Stomach (tissue), 4 donors: Measurements from ENCODE around the gene NEAT1.

ENCODE experiments used
- POLR2A ChIP-seq, 4 donors: fragments of 450-650 bp; IDR thresholded peaks; one replicate each; pipeline ENCODE4 v1.6.1; 2016; ENCODE audit warnings: antibody characterized with exemption in 4 of 4, control low read depth in 2 of 4, mild to moderate bottlenecking in 1 of 4, moderate library complexity in 1 of 4
- TF ChIP-seq, protein P1 (sequence below), 7 experiments: fragments of 450-650 bp in 4 of 7; fragments of 200-600 bp in 3 of 7; sonication (generic) in 3 of 7; IDR thresholded peaks; one replicate each; pipeline ENCODE4 v1.5.1; 2016 to 2019; ENCODE audit warnings: antibody characterized with exemption in 7 of 7, control low read depth in 2 of 7, mild to moderate bottlenecking in 1 of 7

GRCh38 chr11:65492637-65493366 is 70.2 kb downstream of the NEAT1 start:
- no peak for TF ChIP-seq POLR2A (IDR thresholded peaks at IDR 0.05)
- TF ChIP-seq, protein P1, sequence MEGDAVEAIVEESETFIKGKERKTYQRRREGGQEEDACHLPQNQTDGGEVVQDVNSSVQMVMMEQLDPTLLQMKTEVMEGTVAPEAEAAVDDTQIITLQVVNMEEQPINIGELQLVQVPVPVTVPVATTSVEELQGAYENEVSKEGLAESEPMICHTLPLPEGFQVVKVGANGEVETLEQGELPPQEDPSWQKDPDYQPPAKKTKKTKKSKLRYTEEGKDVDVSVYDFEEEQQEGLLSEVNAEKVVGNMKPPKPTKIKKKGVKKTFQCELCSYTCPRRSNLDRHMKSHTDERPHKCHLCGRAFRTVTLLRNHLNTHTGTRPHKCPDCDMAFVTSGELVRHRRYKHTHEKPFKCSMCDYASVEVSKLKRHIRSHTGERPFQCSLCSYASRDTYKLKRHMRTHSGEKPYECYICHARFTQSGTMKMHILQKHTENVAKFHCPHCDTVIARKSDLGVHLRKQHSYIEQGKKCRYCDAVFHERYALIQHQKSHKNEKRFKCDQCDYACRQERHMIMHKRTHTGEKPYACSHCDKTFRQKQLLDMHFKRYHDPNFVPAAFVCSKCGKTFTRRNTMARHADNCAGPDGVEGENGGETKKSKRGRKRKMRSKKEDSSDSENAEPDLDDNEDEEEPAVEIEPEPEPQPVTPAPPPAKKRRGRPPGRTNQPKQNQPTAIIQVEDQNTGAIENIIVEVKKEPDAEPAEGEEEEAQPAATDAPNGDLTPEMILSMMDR (IDR thresholded peaks at IDR 0.05): no peak
